Body of pancreas (tissue), 4 donors: ENCODE data around the gene DOK5.

Experiments used
- POLR2A ChIP-seq, 3 donors: fragments of 450-650 bp; IDR thresholded peaks; one replicate each; pipeline ENCODE4 v1.6.1; 2016; ENCODE audit warnings: antibody characterized with exemption in 3 of 3, mild to moderate bottlenecking in 2 of 3
- TF ChIP-seq, protein P1 (sequence below), 7 experiments: fragments of 450-650 bp in 4 of 7; fragments of 200-600 bp in 3 of 7; sonication (generic) in 3 of 7; IDR thresholded peaks; one replicate each; pipeline ENCODE4 v1.5.1; 2016 to 2019; ENCODE audit warnings: antibody characterized with exemption in 7 of 7

DNA sequence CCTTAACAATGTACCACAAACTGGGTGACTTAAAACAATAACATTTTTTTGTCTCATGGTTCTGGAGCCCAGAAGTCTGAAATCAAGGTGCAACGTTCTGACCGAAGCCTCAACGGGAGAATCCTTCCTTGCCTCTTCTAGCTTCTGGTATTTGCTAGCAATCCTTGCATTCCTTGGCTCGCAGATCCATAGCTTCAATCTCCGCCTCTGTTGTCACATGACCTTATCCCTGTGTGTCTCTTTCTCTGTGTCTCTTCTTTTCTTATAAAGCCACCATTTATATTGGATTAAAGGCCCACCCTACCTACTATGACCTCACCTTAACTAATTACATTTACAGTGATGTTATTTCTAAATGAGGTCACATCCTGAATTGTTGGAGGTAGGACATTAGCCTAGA is 37.2 kb upstream of the DOK5 start:
- TF ChIP-seq, protein P1, sequence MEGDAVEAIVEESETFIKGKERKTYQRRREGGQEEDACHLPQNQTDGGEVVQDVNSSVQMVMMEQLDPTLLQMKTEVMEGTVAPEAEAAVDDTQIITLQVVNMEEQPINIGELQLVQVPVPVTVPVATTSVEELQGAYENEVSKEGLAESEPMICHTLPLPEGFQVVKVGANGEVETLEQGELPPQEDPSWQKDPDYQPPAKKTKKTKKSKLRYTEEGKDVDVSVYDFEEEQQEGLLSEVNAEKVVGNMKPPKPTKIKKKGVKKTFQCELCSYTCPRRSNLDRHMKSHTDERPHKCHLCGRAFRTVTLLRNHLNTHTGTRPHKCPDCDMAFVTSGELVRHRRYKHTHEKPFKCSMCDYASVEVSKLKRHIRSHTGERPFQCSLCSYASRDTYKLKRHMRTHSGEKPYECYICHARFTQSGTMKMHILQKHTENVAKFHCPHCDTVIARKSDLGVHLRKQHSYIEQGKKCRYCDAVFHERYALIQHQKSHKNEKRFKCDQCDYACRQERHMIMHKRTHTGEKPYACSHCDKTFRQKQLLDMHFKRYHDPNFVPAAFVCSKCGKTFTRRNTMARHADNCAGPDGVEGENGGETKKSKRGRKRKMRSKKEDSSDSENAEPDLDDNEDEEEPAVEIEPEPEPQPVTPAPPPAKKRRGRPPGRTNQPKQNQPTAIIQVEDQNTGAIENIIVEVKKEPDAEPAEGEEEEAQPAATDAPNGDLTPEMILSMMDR (IDR thresholded peaks at IDR 0.05) = no peak
- no peak for TF ChIP-seq POLR2A (IDR thresholded peaks at IDR 0.05)
